Hematopoietic multipotent progenitor cell treated with erythropoietin and hydrocortisone succinate and interleukin-3 and kit ligand, for 4 days (in vitro differentiated cells): ENCODE measurements around the gene SIGLEC9.

Experiments
- DNase-seq: peaks from one replicate; pipeline ENCODE4 v3.0.0-alpha.2; 2015

Gene SIGLEC9

DNA sequence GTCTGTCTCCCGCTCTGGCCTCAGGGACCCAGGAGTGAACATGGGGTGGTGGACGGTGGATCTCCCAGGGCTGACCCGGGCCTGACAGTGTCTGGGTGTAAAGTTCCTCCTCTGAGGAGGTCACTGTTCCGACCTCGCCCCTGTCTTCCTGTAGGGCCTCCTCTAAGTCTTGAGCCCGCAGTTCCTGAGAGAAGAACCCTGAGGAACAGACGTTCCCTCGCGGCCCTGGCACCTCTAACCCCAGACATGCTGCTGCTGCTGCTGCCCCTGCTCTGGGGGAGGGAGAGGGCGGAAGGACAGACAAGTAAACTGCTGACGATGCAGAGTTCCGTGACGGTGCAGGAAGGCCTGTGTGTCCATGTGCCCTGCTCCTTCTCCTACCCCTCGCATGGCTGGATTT lies at the start of gene SIGLEC9:
Gene SIGLEC9 (plus strand): TSS at position 178 of the 400 bp plus-strand sequence. CDS start 69 bp downstream, at position 247.
- no peak for DNase-seq

DNA sequence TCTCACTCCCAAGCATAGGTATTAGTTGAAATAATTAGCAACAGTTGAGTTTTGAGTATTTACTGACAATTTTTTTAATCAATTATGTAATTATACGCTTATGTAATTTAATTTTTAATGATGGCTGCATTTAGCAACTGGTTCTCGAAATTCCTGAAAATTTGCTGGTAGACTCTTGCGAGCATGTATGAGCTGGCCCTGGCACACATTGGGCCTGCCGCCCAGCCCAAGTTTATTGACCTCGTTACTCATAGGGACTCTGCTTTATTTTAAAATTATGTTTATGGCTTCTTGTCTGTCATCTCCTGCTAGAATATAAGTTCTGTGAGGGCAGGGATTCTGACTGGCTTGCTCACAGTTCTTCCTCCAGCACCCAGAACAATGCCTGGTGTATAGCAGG lies 48.7 kb upstream of the SIGLEC9 start:
- no peak for DNase-seq

DNA sequence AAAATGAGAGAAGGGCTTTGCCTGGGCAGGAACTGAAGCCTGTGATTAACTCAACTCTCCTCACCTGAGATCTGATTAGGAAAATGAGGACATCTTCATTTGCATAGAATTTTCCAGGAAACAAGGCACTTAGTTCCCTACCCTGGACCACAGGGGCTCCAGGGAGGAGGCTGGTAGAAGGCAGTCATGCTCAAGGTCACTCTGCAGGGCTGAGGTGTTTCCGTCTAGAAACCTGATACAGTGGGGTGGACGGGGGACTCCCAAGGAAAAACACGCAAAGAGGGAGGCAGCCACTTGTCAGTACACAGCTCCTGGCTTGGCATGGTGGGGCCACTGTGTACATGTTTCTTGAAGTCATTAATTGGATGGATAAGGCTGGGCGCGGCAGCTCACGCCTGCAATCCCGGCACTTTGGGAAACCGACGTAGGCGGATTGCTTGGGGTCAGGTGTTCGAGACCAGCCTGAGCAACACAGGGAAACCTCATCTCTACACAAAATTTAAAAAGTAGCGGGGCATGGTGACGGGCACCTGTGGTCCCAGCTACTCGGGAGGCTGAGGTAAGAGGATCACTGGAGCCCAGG lies 48.0 kb upstream of the SIGLEC9 start:
- no peak for DNase-seq

DNA sequence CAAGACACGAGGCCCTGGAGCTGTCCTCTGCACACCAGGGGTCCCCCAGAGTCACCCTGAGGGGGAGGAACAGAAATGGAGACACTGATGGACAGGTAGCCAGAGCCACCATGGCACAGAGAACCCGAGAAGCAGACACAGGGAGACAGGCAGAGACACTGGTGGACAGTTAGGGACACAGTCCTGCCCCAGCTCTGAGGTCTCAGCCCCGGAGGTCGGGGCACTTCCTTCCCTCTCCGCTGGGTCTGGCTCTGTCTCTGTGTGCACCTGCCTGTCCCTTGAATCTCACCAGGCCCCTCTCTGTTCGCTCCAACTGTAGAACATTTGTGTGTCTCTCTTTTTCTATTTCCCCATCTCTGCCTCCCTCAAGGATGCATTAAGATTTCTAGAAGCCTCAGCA lies 46.6 kb upstream of the SIGLEC9 start:
- DNase-seq = no peak

DNA sequence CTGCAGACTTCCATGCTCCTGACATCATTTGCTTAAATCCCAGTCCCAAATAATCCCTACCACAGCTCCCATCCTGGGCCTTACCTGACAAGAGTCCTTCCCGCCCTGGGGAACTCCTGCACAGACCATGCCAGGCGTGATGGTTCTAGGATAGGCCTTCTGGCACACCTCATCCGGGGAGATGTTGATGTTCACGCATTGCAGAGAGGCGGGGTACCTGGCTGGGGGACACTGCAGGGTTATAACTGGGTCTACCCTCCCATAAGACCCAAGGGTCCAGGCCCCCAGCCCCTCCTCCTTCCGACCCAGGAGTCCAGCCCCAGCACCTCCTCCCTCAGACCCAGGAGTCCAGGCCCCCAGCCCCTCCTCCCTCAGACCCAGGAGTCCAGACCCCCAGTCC lies 46.0 kb upstream of the SIGLEC9 start:
- DNase-seq = no peak

DNA sequence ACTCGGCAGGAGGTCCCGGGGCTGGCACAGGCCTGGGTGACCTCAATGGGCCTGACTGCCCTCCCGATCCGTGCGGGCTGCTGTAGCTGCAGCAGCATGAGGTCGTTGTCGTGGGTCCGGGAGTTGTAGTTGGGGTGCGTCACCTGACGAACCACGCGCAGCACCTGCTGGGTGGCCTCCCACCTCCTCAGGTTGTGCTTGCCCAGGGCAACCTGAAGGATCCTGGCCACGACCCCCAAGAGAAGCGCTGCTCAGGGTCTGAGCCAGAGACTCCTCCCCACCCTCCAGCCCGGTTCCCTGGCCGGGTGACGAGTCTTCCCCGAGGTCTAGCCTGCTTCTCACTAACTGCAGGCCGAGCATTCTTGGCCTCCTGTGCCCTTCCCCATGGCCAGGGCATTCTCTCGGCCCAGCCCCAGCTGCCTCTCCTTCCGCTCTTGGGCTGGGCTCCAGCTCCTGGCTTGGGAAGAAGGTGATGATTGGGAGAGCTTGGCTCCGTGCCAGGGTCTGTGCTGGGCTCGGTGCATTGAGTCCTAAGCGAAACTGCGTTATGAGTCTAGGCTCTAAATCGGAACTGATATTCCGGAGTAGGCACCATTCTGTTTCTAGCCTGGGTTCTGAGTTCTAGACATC lies 45.1 kb upstream of the SIGLEC9 start:
- DNase-seq = no peak

DNA sequence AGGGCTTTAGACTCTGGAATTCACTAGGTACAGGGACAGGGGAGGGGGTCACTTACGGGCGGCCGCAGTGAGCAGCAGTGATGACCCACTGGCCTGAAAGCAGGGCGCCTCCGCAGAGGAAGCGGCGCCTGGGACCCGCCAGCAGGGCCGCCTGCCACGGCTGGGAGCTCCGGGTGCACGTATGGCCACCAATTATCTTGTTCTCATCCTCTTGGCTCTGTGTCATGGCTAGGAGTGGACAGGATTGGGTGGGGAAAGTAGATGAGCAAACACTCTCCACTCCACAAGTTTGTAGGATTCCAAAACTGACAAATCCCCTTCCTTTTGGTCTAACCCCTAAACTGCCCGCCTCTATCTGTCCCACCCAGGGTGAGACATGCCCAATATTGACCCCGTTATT lies 43.2 kb upstream of the SIGLEC9 start:
- no peak for DNase-seq

DNA sequence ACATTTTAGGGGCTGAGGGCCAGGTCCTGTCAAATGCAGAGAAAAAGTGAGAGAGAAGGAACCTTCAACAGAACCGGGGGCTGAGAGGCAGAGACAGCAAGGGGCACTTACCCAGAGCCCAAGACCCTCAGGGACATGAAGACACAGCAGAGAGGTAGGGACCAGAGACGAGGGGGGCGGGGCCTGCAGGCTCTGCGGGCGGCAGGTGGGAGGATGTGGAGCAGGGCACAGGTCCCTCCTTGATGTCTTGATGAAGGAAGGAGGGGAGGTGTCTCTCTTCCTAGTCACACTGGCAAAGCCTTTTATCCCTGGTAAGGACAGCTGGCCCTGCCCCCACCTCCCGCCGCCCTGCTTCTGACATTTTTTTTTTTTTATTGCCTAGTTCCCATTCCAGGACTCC lies 42.1 kb upstream of the SIGLEC9 start, which contains the start of gene KLK14:
Gene KLK14 (minus strand): TSS at position 277 of the 400 bp plus-strand sequence. CDS start 273 bp downstream, at position 4.
- DNase-seq = no peak

DNA sequence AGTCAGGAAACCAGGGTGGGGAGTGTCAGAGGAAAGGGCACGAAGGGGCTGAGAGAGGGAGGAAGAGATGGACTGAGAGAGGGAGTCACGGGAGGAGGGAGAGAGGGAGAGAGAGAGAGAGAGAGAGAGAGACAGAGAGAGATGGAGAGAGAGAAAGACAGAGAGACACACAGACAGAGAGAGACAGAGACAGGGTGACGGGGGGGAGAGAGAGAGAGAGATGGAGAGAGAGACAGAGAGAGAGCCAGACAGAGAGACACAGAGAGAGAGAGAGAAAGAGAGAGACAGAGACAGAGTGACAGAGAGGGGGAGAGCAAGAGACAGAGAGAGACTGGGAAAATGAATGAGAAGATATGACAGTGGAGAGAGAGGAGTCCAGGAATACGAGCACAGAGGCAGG lies 41.5 kb upstream of the SIGLEC9 start:
- no peak for DNase-seq

DNA sequence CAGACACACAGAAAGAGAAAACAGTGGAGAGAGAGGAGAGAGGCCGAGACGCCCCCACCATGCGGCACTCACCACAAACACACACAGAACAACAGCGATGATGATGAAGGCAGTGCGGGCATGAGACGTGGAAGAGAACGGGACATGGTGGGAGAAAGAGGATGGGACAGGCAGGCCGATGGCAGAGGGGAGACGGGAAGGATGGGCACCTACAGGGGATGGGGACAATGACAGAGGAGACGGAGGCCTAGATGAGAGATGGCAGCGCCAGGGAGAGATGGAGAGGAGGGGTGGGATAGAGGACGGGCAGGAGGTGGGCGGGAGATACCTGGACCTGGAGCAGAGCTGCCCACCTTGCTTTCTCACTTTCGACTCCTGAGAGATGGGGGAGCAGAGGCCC lies 40.9 kb upstream of the SIGLEC9 start:
- no peak for DNase-seq

DNA sequence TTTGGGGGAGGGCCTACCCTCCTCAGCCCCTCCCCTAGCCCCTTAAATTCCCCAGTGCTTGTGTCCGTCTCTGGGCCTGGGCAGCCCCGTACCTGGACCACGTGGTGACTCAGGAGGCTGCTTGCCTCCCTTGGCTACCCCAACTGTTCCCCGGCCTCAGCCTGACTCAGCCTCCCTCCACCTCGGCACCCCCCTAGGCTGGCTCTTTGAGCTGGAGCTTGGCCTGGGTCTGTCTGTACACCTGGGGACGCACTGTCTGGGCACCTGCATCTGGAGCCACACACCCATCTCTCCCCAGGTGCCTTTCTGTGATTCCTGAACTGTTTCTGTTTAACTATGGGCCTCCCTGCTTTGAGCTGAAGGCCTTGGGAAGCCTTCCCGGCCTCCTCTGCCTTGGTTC lies 40.2 kb upstream of the SIGLEC9 start:
- no peak for DNase-seq

DNA sequence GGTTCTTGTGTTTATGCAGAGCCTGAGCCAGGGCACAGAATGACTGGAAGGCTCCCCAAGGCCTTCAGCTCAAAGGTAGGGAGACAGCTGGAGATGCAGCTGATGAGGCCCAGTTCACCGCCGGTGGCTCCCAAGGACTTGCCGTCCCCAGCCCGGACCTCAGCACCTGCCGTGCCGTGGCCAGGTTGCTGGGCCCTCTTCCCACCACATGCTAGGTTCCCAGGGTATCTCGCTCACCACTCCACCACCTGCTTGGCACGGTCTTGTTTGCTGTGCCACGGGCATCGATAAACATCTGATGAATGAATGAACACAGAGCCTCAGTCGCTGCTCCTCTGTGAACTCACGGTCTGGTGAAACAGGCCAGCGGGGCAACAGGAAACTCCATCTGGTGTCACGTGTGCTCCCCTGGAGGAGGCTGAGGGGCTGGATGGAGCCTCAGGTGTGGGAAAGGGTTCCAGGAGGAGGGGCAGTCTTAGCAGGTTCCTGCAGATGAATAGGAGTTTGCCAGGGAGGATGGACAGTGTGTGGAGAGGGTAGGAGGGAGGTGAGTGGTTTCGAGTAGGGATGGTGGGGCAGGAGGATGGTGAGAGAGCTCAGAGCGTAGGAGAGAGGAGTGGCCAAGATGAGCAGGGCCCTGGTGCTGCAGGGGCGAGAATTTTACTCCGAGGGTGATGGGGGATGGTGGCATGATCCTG lies 38.4 kb upstream of the SIGLEC9 start:
- no peak for DNase-seq

DNA sequence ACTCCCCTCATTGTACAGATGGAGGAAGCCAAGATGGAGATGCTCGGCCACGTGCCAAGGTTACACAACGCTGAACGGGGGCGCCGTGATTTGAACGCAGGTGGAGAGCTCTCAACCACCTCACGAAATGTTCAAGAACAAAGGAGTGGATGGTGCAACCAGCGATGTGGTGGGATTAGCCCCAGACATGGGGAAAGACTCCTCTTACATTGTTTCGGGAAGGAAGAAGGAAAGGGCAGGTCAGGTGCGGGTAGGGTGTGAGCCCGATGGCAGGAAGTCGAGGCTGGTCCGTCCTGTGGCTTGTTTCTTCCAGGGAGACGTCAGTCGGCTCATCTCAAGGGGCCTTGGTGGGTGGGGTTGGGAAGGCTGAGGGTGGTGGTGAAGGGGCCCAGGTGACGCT lies 34.9 kb upstream of the SIGLEC9 start:
- DNase-seq = no peak

DNA sequence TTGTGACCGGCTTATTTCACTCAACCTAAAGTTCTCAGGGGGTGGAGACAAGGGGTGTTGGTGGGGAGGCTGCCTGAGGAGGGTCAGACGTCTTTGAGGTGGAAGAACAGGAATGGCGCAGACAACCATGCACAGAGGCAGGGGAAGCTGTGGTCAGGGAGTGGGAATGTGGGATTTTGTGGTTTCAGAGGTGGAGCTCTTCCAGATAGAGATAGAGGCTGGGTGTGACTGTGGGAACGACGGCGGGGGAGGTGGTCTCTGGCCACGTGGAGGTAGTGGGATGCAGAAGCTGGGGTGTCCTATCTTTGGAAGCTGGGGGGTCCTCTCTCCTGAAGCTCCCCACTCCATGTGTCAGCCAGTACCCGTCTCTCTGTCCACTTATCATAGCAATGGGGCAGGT lies 34.2 kb upstream of the SIGLEC9 start:
- DNase-seq = no peak

DNA sequence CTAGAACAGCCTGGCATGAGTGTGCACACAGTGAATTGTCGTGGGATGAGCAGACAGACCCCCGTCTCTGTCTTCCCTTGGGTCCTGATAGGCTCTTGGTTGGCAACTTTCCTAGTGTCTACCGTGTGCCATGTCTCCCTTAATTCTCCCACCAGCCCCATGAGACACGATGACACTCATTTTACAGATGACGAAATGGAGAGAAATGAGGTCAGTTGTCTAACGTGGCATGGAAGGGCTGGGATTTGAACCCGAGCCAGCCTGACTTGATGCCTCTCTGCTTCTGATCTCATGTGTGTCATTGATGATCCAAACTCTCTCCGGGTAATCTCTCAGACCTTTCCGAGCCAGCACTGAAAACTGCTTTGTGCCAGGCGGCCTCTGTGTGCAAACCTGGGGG lies 33.6 kb upstream of the SIGLEC9 start:
- no peak for DNase-seq

DNA sequence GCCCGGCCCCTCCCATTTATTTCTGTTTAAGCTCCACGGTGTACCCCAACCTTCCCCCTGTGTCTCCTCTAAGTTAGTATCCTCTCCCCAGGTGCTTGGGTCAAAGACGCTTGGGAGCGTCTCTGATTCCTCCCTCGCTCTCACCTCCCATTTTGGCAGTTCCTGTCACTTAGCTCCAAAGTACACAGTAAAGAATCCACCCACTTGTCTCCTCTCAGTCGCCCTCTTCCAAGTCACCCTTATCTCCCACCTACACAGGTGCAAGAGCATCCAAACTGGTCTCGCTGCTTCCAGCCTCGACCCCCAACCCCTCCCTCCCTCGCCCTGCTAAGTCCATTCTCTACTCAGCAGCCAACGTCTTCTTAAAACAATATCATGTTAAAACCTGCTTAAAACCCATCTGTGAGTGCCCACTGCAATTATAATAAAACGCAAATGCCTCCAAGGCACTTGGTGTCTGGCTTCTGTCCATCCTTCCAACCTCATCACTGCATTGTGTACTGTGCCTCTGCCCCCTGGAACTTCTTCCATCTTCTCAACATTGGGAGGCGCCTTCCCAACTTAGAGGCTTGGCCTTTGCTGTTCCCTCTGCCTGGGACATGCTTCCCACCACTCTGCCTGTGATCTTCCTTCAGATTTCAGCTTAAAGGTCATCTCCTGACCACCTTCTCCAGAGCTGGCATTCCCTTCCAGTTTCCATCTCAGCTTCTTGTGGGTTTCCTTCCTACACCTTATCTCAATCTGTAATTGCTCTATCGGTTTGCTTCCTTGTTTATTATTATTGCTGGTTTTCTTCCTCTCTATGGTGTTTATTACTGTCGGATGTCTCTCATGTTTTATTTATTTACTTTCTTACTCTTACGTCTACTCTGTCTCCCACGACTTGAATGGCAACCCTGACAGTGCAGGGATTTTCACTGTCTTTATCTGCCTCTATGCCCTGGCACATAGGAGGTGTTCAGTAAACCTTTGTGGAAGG lies 32.5 kb upstream of the SIGLEC9 start:
- DNase-seq = no peak

DNA sequence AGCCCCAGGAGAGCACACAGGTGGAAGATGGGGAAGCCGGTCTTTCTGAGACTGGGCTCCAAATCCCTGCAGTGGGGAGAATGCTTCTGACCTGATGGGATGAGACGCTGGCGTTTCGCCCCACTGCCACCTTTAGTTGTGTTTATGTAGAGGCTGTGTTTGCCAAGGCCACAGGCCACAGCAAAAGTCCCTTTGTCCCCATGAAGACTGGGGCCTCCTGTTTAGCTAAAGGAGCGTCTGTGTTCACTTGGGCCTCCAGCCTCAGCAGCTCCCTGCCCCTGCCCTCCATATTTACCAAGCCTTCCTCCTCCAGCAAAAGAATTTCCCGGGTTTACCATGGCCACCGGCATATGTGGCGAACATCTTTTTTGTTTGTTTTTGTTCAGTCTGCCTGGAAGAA lies 31.6 kb upstream of the SIGLEC9 start:
- no peak for DNase-seq

DNA sequence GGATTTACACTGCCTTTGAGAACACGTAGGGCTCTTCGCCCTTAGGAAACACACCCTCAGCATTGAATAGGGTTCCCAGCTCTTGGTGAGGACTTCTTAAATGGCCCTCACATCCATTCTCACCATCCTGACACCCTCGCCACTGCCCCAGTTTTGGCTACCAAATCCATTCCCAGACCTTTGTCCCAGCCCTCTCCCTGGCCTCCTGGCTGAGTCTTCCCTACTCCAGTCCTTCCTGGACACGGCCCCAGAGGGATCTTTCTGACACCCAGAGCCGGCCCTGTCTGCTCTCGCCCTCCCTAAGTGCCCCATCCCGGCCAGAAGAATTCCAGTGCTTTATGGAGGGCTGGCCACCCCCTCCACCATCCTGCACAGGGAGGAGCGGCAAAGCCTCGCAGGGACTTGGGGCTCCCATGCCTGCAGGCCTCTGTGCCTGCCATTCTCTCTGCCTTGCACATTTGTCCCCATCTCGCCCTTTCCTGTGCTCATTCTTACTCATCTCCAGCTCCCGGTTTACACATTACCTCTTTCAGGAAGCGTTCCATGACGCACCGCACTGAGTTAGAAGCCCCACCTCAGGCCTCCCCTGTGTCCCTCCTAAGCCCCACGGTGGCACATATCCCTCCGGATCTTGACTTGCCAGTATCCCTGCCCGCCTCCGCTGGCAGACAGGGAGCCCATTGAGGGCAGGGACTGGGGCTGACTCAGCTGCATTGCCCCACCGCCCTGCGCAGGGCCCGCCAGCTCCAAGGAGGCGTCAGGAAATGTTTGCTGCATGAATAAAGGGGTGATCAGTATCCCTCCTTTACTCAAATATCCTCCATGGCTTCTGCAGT lies 31.0 kb upstream of the SIGLEC9 start:
- DNase-seq = no peak

DNA sequence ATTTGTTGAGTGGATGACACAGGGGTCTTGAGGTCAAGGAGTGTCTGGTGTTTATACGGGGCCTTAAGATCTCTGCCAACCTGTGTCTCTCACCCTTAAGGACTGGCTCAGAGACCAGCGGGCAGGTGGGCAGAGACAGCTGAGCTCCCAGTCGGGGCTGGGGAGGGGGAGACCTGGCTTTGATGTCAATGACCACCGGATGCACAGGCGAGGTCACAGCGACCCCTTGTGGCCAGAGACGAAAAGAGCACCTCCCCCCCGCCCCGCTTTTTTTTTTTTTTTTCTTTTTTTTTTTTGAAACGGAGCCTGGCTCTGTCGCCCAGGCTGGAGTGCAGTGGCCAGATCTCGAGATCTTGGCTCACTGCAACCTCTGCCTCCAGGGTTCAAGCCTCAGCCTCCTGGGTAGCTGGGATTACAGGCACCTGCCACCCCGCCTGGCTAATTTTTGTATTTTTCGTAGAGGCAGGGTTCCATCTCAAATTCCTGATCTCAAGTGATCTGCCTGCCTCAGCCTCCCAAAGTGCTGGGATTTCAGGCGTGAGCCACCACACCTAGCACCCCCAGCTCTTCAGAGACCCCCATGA lies 29.9 kb upstream of the SIGLEC9 start:
- peak; percentile 50 for DNase-seq

DNA sequence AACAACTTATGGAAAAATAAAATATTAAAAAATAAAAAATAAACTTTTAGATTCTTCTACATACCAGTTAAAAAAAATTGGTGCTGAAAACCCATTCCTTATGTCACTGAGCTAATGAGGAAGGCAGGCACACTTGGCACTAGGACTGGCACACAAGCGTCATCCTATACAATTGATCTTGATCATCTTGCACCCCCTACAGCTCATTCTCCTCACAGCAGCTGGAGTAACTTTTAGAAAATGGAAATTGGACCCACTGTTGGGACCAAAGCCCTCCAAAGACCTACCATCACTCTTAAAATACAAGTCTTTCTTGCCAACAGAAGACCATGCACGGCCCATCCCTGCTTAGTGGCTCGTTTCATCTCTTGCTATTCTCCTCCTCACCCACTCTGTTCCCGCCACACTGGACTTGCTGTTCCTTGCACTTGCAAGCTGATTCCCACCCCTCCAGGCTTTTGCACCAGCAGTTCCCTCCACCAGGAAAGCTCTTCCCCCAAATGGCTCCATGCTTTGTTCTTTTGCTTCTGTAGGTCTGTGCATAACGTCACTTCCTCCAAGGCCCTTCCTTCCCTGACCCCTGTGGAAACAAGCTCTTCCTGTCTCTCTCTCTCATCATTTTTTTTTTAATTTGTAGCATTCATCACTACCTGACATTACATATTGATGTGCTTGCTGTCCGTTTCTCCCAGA lies 28.1 kb upstream of the SIGLEC9 start:
- peak; percentile 48 for DNase-seq

DNA sequence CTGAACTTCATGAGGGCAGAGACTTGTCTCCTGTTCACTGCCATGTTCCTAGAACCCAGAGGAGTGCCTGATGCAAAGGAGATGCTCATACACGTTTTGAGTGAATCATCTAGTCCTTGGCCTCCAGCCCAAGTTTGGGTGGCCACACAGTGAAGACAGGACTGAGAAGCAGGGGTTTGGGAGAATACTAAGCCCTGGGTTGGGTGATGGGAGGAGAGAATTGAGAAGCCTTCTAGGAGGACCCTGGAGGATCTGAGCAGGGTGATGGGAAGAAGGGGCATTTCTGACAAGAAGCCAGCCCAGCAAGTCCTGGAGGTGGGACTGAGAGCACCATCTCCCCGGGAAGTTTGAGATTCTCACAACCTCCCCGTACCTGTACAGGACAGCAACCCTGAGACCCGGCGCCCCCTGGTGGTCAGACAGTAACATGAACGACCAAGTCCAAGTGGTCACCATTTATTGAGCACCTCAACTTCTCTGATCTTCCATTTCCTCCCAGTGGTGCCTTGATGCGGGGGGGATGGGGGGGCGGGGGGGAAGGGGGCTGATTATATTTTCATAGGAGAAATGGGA lies 27.5 kb upstream of the SIGLEC9 start:
- peak; percentile 73 for DNase-seq
